Suppressor macrophage treated with lipopolysaccharide for 4 hours (primary cell): ENCODE results near the gene MAP3K4.

Source experiments
- DNase-seq: peaks from one replicate; pipeline ENCODE4 v3.0.0-alpha.2; 2020

MAP3K4 gene

DNA sequence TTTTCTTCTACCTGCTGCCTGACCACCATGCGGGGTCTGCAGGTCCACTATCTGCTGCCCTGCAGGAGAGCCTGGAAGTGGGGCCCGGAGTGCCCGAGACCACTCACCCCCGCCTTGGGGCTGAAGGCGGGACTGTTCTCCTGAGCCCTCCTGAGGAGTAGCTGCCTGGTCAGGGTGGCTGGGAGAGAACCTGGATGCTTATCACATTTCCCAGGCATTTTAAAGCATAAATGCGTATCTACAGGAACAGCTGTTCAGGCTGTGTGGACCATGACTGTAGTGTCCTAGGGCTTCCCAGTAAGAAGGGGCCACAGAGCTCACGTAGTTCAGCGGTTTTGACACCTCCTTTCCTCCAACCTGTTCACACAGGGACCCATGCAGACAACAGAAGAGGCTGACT, 159.0 kb downstream of the MAP3K4 start:
- no peak for DNase-seq

DNA sequence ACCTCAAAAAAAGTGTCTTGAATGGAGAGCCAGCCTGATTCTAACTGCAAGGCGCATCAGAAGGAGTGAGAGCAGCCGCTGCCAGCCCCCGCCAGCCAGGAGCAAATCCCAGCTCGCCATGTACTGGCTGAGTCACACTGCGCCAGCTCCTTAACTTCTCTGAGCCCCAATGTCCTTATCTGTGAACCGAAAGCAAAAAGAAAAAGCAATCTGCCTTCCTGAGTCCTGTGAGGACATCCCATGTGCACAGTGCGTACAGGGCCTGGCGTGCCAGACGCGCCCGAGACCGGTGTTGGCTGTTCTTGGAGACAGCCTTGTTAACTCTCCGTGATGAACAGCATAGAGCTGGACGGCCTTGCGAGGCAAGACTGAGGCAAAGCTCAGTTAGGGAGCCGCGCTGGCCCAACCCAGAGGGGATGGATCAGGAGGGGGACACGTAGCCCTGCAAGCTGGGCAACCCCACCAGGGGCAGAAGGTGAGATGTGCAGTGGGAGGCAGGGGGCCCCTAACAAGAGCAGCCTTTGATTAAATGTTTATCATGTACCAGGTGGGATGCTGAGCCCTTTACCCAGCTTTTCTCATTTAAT, 159.6 kb downstream of the MAP3K4 start:
- DNase-seq, result no peak

DNA sequence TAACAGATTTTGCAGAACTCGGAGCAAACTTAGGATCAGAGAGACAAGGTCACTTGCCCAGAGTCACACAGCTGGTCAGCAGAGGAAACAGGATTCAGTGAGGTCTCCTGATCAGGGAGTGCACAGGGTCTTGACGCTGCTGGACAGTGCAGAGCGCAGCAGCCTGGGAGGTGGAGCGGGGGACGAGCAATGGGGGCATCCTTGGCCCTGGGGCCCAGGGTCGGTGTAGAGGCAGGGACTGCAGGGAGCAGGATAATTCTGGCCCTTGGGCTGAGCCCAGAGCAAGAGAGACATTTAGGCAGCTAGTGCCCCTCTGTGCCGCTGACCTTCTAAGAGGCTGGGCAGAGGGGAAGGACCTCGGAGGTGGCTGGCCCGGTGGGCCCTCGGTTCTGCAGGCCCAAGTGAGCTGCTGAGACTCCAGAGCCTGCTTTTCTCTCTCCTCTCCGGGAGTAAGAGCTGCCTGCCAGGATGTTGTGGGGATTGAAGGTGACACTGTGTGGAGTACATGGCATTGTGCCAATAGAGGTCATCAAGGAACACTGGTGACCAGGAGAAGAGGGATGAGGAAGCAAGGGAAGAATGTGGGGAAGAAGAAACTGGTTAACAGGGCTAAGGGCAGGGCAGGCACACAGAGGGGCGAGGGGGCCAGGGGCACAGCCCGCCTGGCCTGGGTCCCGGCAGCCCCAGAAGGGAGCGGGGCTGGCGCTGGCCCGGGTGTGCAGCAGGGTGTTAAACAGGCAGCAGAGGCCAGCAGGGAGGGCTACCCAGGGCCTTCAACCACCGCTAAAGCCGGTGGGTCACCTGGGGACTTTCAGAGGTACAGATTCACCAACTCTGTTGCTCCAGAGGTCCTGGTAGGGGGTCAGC, 160.3 kb downstream of the MAP3K4 start:
- DNase-seq, result no peak

DNA sequence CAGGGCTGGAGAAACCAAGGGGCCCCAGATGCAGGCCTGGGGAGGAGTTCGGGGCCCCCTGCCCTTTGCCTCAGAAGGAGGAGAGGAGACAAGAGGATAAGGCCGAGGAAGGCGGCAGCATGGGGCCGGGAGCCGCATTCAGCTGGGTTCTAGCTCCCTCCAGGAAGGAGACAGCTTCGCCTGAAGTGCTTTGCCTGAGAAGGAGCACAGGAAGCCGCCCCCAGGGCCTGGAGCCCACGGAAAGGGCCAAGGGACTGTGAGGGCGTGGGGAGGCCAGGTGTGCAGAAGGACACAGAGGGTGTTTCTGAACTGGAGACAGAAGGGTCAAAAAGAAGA, 160.9 kb downstream of the MAP3K4 start:
- no peak for DNase-seq

DNA sequence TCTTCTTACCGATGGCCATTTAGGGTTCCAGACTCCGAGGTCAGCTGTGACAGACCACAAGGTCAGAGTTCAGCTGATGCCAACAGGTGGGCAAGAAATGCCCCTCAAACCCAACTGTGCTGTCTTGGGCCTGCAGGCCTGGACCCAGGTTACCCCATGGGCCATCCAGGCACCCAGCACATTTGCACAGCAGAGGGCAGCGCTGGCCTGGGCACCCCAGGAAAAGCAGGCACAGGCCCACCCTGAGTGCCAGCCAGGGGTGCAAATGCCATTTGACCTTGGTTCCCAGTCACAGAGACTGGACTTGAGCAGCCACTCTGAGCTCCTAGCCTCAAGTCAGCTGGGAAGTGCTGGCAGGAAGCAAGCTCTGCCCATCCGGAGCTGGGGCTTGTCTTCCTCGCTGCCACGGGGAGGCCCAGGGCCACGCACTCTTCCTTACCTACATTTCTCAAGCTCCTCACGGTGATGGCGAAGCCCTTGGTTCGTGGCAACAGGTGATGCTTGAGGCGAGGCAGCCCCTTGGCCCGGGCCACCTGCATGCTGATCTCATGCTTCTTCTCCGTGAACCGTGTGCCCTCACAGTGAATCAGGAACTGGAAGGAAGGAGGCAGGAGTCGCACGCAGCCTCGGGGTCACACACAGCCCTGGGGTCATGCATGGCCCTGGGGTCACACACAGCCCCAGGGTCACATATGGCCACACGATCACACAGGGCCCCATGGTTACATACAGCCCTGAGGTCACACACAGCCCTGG, 161.5 kb downstream of the MAP3K4 start:
- DNase-seq, result peak; percentile 9

DNA sequence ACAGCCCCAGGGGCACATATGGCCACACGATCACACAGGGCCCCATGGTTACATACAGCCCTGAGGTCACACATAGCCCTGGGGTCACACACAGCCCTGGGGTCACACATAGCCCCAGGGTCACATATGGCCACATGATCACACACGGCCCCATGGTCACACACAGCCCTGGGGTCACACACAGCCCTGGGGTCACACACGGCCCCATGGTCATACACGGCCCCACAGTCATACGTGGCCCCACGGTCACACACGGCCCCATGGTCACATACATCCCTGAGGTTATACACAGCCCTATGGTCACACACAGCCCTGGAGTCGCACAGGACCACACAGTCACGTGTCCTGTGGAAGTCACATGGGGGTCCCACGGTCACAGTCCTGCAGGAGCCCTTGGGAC, 162.2 kb downstream of the MAP3K4 start:
- DNase-seq, result no peak

DNA sequence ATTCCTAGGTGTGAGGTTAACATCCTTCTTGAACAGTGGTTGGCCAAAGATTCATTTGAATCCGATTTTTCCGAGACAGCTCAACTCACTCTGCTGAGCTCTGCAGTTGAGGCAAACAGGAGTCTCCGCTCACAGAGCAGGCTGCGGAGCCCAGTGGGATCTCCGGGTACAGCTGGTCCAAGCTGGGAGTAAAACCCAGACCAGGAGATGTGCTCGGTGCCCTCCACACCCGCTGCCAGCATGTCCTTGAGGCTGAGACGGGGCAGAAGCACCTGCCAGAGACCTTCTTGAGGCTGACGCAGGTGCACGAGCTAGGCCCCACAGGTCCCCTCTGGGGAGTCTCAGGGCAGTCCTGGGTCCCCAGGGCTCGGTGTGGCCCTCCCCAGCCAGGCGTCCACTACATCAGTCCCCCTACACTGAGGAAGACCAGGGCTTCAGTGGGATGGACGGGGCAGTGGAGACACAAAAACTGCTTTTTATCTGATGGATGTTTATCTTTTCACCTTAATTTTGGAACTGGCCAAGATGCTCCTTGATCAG, 163.3 kb downstream of the MAP3K4 start:
- DNase-seq, result no peak

DNA sequence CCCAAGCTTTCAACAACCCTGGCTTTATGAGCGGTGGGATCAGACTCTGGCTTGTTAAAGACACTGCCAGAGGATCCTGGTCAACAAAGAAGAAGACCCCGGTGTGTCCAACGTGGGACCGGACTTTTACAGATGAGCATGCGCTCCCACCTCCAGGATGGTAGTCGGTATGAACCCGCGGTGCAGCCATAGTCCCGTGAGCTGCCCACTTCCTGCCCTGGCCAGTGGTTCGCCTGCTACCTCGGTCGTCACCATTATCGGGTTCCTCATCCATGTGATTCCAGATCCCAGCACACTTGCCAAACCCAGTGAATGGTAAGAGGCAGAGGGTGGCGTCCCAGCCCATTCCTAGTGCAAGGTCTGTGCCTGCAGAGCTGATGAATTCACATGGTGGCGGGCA, 169.6 kb downstream of the MAP3K4 start:
- DNase-seq, result no peak

DNA sequence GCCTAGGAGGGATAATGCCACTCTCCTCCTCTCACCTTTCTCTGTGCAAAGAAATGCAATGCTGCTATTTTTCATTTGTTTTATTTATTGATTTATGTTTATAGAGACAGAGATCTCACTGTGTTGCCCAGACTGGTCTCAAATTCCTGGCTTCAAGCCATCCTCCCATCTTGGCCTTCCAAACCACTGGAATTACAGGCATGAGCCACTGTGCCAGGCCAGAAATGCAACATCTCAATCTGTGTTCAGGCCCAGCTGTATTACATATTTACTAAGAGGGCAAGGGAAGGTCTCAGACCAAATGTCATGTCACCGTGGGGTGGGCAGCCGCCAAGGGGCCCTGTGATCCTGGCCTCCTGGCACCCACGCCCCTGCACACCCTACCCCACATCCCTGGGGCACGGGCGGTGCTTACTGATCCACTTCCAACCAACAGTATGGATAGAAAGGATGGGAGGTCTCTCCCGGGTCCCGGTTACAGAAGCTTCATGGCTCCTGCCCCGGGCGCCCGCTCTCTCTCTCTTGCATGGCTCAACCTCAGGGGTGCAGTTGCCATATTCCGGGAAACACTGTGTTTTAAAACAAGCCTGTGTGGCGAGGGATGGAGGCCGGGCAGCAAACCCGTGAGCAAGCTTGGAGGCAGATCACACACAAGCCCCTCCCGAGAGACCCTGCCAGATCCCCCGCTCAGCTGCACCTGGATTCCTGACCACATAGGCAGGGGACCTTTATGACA, 170.5 kb downstream of the MAP3K4 start:
- DNase-seq, result no peak

DNA sequence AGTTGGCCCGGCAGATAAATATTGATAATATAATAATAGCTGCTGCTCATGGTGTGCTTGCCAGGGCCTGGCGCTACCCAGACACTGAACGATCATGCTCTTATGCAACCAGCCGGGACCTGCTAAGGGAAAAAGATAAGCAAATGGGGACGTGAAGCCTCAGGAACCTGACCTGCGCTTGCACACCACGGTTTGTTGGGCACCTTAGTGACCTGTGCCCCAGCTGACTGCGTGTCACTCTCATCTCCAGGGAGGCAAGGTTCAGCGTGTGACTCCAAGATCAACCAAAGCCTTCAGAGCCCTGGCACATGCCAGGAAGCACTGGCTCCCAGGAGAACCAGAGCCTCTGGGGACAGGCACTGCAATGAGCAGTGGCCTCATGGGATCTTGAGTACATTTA, 171.2 kb downstream of the MAP3K4 start:
- no peak for DNase-seq

DNA sequence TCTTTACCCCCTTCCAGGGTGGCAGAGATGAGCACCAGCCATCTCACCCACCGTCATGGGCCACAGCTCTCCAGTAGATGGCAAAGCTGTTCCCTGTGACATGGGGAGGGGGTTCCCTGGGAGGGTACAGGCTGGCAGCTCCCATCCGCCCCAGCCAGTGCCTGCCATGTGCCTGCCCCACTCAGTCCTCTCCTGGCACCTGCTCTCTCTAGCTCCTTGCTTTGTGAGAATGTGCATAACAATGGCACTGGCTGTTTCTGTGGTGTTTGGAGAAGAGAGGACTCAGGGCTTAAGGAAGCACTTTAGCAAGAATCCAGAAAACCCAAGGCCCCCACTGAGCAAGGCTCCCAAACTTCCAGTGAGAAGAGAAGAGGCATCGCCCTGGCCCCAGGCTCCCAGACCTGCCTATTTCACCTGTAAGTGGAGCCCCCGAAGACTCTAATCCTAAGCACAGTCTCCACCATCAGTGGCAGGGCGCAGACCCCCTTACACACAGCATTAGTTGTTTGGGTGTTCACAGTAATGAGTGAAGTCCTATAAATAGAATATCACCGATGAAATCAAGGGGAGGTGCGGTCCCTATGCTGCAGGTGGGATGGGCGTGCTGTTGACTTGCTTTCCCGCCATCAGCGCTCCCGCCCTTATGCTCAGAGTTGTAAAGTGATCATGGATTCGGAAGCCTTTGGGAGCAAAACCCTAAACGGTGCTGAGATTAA, 172.1 kb downstream of the MAP3K4 start:
- DNase-seq, result no peak

DNA sequence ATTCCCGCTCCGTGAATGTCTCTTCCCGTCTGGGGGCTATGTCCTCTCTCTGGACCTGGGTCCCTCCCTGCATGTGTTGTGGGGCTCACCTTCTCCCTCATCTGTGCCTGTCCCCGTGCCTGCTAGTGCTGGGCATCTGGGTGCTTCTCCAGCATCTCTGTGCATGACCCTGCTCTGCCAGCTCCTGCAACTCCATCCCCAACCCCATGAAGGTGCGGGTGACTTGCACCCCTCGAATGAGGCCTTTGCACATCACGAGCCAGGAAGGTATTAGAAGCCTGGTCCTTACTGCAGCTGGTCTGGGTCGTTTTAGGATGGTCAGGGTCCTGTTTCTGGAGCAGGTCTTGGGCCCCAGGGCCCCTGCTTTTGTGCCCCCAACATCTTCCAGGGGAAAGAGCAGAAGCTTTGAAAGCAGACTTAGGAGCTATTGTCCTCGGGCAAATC, 172.6 kb downstream of the MAP3K4 start:
- no peak for DNase-seq

DNA sequence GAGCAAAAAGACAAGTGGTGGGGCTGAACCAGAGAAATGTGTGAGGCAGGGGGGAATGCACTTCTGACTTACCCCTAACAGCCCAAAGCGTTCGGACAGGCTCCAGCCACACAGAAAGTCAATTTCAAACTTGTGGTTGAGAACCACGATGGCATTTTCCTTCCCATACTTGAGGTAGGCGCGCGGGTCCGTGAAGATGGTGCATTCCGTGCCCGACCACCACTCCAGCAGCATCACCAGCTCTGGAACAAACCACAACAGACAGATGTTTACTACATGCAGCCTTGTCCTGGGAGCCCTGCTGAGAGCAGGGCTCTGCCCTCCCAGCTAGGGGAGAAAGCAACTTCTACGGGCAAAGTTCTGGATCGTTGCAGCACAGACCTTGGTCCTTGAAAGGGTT, 174.6 kb downstream of the MAP3K4 start:
- DNase-seq, result no peak

DNA sequence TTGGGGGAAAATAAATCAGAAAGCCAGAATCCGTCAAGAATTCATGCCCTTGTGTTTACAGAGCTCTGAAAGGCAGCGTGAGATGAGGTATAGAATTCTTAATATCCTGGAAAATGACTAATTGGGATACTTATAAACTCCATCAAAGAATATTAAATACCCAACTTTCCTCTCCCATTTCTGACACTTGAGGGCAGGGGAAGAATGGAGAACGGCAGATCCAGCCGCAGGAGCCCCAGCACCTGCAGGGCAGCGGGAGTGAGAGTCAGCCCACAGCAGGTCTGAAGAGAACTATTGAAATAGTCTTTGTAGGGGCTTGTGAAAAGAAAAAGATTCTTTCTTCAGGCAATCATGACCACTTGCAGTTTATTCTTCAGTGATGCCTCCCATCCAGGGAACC, 175.1 kb downstream of the MAP3K4 start:
- no peak for DNase-seq
